H9 (cell line): ENCODE data around the gene BCAS3. TPM values are rescaled to one million over a fixed set of nuclear protein-coding genes. Genes with fewer than 3 reads are reported as not detected.

Source experiments
- DNase-seq: peaks from one replicate; pipeline ENCODE4 v3.0.0-alpha.2; 2017
- H2AFZ ChIP-seq: one replicate; pipeline ENCODE4 v1.6.1; 2013; ENCODE audit warnings: mild to moderate bottlenecking, low read length, control low read depth, moderate library complexity
- H2AK5ac ChIP-seq: 2 replicates; pipeline ENCODE4 v1.6.1; 2013; ENCODE audit warnings: low read length, control low read depth, mixed read lengths; ENCODE audit not compliant: insufficient read length
- H2BK120ac ChIP-seq: one replicate; pipeline ENCODE4 v1.6.1; 2013; ENCODE audit warnings: low read depth, mild to moderate bottlenecking, low read length, control low read depth, inconsistent platforms; ENCODE audit not compliant: poor library complexity, severe bottlenecking
- H2BK12ac ChIP-seq: 2 replicates; pipeline ENCODE4 v1.6.1; 2013; ENCODE audit warnings: low read length, control low read depth, mixed read lengths, low read depth; ENCODE audit not compliant: insufficient read length
- H2BK15ac ChIP-seq: 2 replicates; pipeline ENCODE4 v1.6.1; 2013; ENCODE audit warnings: low read depth, low read length, control low read depth
- H2BK20ac ChIP-seq: one replicate; pipeline ENCODE4 v1.6.1; 2013; ENCODE audit warnings: low read depth, mild to moderate bottlenecking, low read length, control low read depth, inconsistent platforms; ENCODE audit not compliant: poor library complexity, severe bottlenecking
- H2BK5ac ChIP-seq: 2 replicates; pipeline ENCODE4 v1.6.1; 2013; ENCODE audit warnings: low read length, control low read depth, mixed read lengths; ENCODE audit not compliant: insufficient read length
- H3K14ac ChIP-seq: 2 replicates; pipeline ENCODE4 v1.6.1; 2013; ENCODE audit warnings: low read length, control low read depth; ENCODE audit not compliant: insufficient read depth
- H3K18ac ChIP-seq: 2 replicates; pipeline ENCODE4 v1.6.1; 2013; ENCODE audit warnings: low read depth, mild to moderate bottlenecking, mixed read lengths, low read length, control low read depth; ENCODE audit not compliant: insufficient read length
- H3K23ac ChIP-seq: 2 replicates; pipeline ENCODE4 v1.6.1; 2013; ENCODE audit warnings: low read length, control low read depth, mixed read lengths, low read depth; ENCODE audit not compliant: insufficient read length
- H3K23me2 ChIP-seq: 2 replicates; pipeline ENCODE4 v1.6.1; 2013; ENCODE audit warnings: low read depth, mild to moderate bottlenecking, mixed read lengths, low read length, control low read depth; ENCODE audit not compliant: insufficient read length, poor library complexity, severe bottlenecking
- H3K27ac ChIP-seq: 2 replicates; pipeline ENCODE4 v1.5.1; 2013; ENCODE audit warnings: low read length, control low read depth, mixed read lengths, low read depth; ENCODE audit not compliant: insufficient read length
- H3K27me3 ChIP-seq: 2 replicates; pipeline ENCODE4 v1.6.1; 2013; ENCODE audit warnings: low read length, control low read depth, inconsistent platforms; ENCODE audit not compliant: insufficient read depth
- H3K4ac ChIP-seq: 2 replicates; pipeline ENCODE4 v1.6.1; 2013; ENCODE audit warnings: low read depth, mild to moderate bottlenecking, control low read depth, inconsistent platforms, low read length, moderate library complexity
- H3K4me1 ChIP-seq: 2 replicates; pipeline ENCODE4 v1.6.1; 2013; ENCODE audit warnings: low read length, control low read depth, inconsistent platforms; ENCODE audit not compliant: insufficient read depth
- H3K4me2 ChIP-seq: 2 replicates; pipeline ENCODE4 v1.6.1; 2013; ENCODE audit warnings: low read length, control low read depth, mixed read lengths; ENCODE audit not compliant: insufficient read length, insufficient read depth
- H3K56ac ChIP-seq: 2 replicates; pipeline ENCODE4 v1.6.1; 2013; ENCODE audit warnings: low read depth, mild to moderate bottlenecking, mixed read lengths, low read length, control low read depth; ENCODE audit not compliant: insufficient read length
- H3K79me1 ChIP-seq: 2 replicates; pipeline ENCODE4 v1.6.1; 2013; ENCODE audit warnings: low read depth, mild to moderate bottlenecking, moderate library complexity, low read length, control low read depth, inconsistent platforms; ENCODE audit not compliant: insufficient read depth, poor library complexity, severe bottlenecking
- H3K79me2 ChIP-seq: 2 replicates; pipeline ENCODE4 v1.6.1; 2013; ENCODE audit warnings: low read length, control low read depth, inconsistent platforms; ENCODE audit not compliant: insufficient read depth
- H3K9ac ChIP-seq: 2 replicates; pipeline ENCODE4 v1.6.1; 2013; ENCODE audit warnings: low read length, control low read depth, mixed read lengths; ENCODE audit not compliant: insufficient read length; ENCODE audit errors: extremely low read depth
- H3K9me3 ChIP-seq: one replicate; pipeline ENCODE4 v1.6.1; 2013; ENCODE audit warnings: low read depth, low read length, inconsistent platforms; ENCODE audit not compliant: control insufficient read depth
- H3T11ph ChIP-seq: one replicate; pipeline ENCODE4 v1.6.1; 2013; ENCODE audit warnings: mild to moderate bottlenecking, low read length, control low read depth, inconsistent platforms
- H4K20me1 ChIP-seq: one replicate; pipeline ENCODE4 v1.6.1; 2013; ENCODE audit not compliant: control insufficient read depth, insufficient read length, insufficient read depth
- H4K5ac ChIP-seq: 2 replicates; pipeline ENCODE4 v1.6.1; 2013; ENCODE audit warnings: low read depth, mild to moderate bottlenecking, mixed read lengths, low read length, control low read depth; ENCODE audit not compliant: insufficient read length
- H4K8ac ChIP-seq: replicated peaks from 2 replicates; pipeline ENCODE4 v1.6.1; 2013; ENCODE audit warnings: low read length, control low read depth, mixed read lengths, low read depth; ENCODE audit not compliant: insufficient read length
- H4K91ac ChIP-seq: 2 replicates; pipeline ENCODE4 v1.6.1; 2013; ENCODE audit warnings: low read depth, mild to moderate bottlenecking, moderate library complexity, mixed read lengths, low read length, control low read depth; ENCODE audit not compliant: insufficient read length
- H3K27ac Mint-ChIP-seq, 3 experiments: 2 replicates in 2 of 3; 3 replicates in 1 of 3; pipeline ENCODE4 v1.8.0; 2020 to 2021; ENCODE audit warnings: mixed read lengths in 3 of 3, mild to moderate bottlenecking in 1 of 3, moderate library complexity in 1 of 3
- H3K27me3 Mint-ChIP-seq: 2 replicates; pipeline ENCODE4 v1.8.0; 2021; ENCODE audit warnings: low read depth, mild to moderate bottlenecking, moderate library complexity, mixed read lengths
- H3K36me3 Mint-ChIP-seq, 3 experiments: 2 replicates in 2 of 3; 3 replicates in 1 of 3; pipeline ENCODE4 v1.8.0; 2020 to 2021; ENCODE audit warnings: low read depth in 3 of 3, mixed read lengths in 3 of 3; ENCODE audit not compliant: insufficient read depth in 1 of 3
- H3K4me1 Mint-ChIP-seq, 2 experiments: 2 replicates each; pipeline ENCODE4 v1.8.0; 2020; ENCODE audit warnings: mixed read lengths in 2 of 2
- H3K4me3 Mint-ChIP-seq, 2 experiments: 2 replicates in 1 of 2; 3 replicates in 1 of 2; pipeline ENCODE4 v1.8.0; 2020 to 2021; ENCODE audit warnings: mild to moderate bottlenecking in 2 of 2, mixed read lengths in 2 of 2, moderate library complexity in 1 of 2
- H3K9me3 Mint-ChIP-seq, 2 experiments: 2 replicates in 1 of 2; 3 replicates in 1 of 2; pipeline ENCODE4 v1.8.0; 2020; ENCODE audit warnings: mild to moderate bottlenecking in 2 of 2, mixed read lengths in 2 of 2, moderate library complexity in 1 of 2
- CTCF ChIP-seq: fragments of 200-600 bp; sonication (generic); conservative IDR thresholded peaks from 3 replicates; pipeline ENCODE4 v1.8.0; 2021; ENCODE audit warnings: antibody characterized with exemption, mild to moderate bottlenecking
- WGBS: extraction: QIAGEN DNeasy Blood & Tissue Kit; methylation state at CpG from one replicate; pipeline ENCODE4 v1.1.7; 2013; ENCODE audit warnings: missing lambda C conversion rate, low lambda C conversion rate, mixed read lengths; ENCODE audit not compliant: insufficient read length; ENCODE audit errors: extremely low coverage; 5-methylcytosine and 5-hydroxymethylcytosine counted together
- total RNA-seq: library from RNA; stranded (reverse); gene quantifications from 2 replicates; pipeline ENCODE4 v1.2.1, GENCODE V29; 2021

Gene BCAS3
- total RNA-seq, 1 experiment from 2014 or later: 22.4 TPM

DNA sequence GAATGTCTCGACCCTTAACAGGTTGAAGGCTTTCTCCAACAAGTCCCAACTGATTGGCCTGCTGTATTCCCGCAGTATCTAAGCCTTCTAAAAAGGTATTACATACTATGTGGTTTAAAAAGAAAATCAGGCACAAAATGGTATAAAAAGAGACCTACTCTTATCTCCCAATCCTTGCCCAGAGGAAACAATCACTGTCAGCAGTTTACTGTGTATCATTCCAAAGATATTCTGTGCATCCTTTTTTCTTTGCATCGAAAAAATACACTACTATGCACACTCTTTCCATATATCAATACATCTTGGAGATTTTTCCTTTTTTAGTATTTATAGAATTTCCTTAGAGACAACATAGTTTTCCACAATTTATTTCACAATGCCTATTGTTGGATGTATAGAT lies 603.2 kb downstream of the BCAS3 start:
- Mint-ChIP-seq H3K4me3 (no peak overlapping the region), H3K9me3 (peaks cover 2 to 5% of the 10 kb centered on the region in 2 experiments; a peak in 3 of 5 replicates), H3K4me1 (peaks cover 31 to 34% of the 10 kb centered on the region in 2 experiments), H3K27me3 (peaks cover 2% of the 10 kb centered on the region; the same call in 1 of the 2 replicates), H3K27ac (no peak overlapping the region), H3K36me3 (peaks cover 5 to 7% (median 5%) of the 10 kb centered on the region in 3 experiments)
- no peaks in the 10 kb centered on the region for H3K27me3 ChIP-seq
- H4K5ac ChIP-seq: no peak overlapping the region
- no peak overlapping the region for H3K9ac ChIP-seq
- H2BK120ac ChIP-seq: no peak overlapping the region
- H3T11ph ChIP-seq: no peak overlapping the region
- no peaks in the 10 kb centered on the region for H4K20me1 ChIP-seq
- WGBS: no CpG with 5 or more reads among the region's 3 CpGs
- no peaks in the 10 kb centered on the region for H3K23me2 ChIP-seq
- H2AFZ ChIP-seq: no peak overlapping the region
- H3K14ac ChIP-seq: no peak overlapping the region
- no peak overlapping the region for H2BK15ac ChIP-seq
- no peak overlapping the region for H2BK20ac ChIP-seq
- H2BK12ac ChIP-seq: no peak overlapping the region
- H3K4me2 ChIP-seq: no peak overlapping the region
- H3K4ac ChIP-seq: no peak overlapping the region
- H4K8ac ChIP-seq: no peak overlapping the region
- H3K4me1 ChIP-seq: peaks cover under 1% of the 10 kb centered on the region; the same call in 1 of the 2 replicates
- no peaks in the 10 kb centered on the region for H3K79me2 ChIP-seq
- no peaks in the 10 kb centered on the region for H3K9me3 ChIP-seq
- no peak overlapping the region for H4K91ac ChIP-seq
- H3K27ac ChIP-seq: no peak overlapping the region
- H3K79me1 ChIP-seq: no peaks in the 10 kb centered on the region
- no peak overlapping the region for H3K56ac ChIP-seq
- no peak for DNase-seq
- TF ChIP-seq CTCF: no peak
- no peak overlapping the region for H3K23ac ChIP-seq
- no peak overlapping the region for H2BK5ac ChIP-seq
- no peak overlapping the region for H3K18ac ChIP-seq
- H2AK5ac ChIP-seq: no peak overlapping the region
